HCT116 (cell line): Measurements from ENCODE around the gene OTOGL.

ENCODE experiments used
- EZH2 ChIP-seq: fragments of 200-600 bp; sonication (generic); IDR thresholded peaks from 2 replicates; pipeline ENCODE4 v1.6.1; 2017; ENCODE audit warnings: antibody characterized with exemption, mixed run types
- EZH2phosphoT487 ChIP-seq: fragments of 200-600 bp; IDR thresholded peaks from 2 replicates; pipeline ENCODE4 v1.6.1; 2018; ENCODE audit warnings: antibody characterized with exemption, borderline replicate concordance
- FOSL1 ChIP-seq: IDR thresholded peaks from 2 replicates; pipeline ENCODE4 v1.6.1; 2012; ENCODE audit warnings: low read depth
- POLR2A ChIP-seq: IDR thresholded peaks from 2 replicates; pipeline ENCODE4 v1.7.0; 2011; ENCODE audit warnings: borderline replicate concordance; ENCODE audit not compliant: insufficient read depth, insufficient read length; ENCODE audit errors: extremely low read depth
- POLR2AphosphoS5 ChIP-seq: IDR thresholded peaks from 2 replicates; pipeline ENCODE4 v1.6.1; 2011; ENCODE audit warnings: mild to moderate bottlenecking, low read depth, low read length, moderate library complexity
- REST ChIP-seq: IDR thresholded peaks from 2 replicates; pipeline ENCODE4 v1.6.1; 2012; ENCODE audit warnings: low read depth
- SRF ChIP-seq: IDR thresholded peaks from 2 replicates; pipeline ENCODE4 v1.6.1; 2012; ENCODE audit warnings: low read depth
- ZFX ChIP-seq: fragments of 450-650 bp; IDR thresholded peaks from 2 replicates; pipeline ENCODE4 v1.6.1; 2017
- ZNF274 ChIP-seq: fragments of 200-500 bp; sonication (Bioruptor generic); IDR thresholded peaks from 2 replicates; pipeline ENCODE4 v1.6.1; 2014; ENCODE audit warnings: mild to moderate bottlenecking, low read depth, low read length, inconsistent platforms
- TF ChIP-seq, protein P1 (sequence below): IDR thresholded peaks from 2 replicates; pipeline ENCODE4 v1.6.1; 2012
- TF ChIP-seq, protein P2 (sequence below), 3 experiments: fragments of 200-600 bp in 1 of 3; sonication (generic) in 1 of 3; IDR thresholded peaks in 2 of 3; conservative IDR thresholded peaks in 1 of 3; 2 replicates each; pipeline ENCODE4 v1.5.1; 2012 to 2017; ENCODE audit warnings: low read depth in 2 of 3, low read length in 2 of 3, antibody characterized with exemption in 1 of 3, borderline replicate concordance in 1 of 3, control low read depth in 1 of 3, mild to moderate bottlenecking in 1 of 3, mixed read lengths in 1 of 3, mixed run types in 1 of 3, moderate library complexity in 1 of 3; ENCODE audit not compliant: insufficient read depth in 1 of 3
- TF ChIP-seq, protein P3 (sequence below): IDR thresholded peaks from 2 replicates; pipeline ENCODE4 v1.6.1; 2011; ENCODE audit warnings: mild to moderate bottlenecking, low read length, moderate library complexity; ENCODE audit not compliant: insufficient replicate concordance; ENCODE audit errors: extremely low read depth

DNA sequence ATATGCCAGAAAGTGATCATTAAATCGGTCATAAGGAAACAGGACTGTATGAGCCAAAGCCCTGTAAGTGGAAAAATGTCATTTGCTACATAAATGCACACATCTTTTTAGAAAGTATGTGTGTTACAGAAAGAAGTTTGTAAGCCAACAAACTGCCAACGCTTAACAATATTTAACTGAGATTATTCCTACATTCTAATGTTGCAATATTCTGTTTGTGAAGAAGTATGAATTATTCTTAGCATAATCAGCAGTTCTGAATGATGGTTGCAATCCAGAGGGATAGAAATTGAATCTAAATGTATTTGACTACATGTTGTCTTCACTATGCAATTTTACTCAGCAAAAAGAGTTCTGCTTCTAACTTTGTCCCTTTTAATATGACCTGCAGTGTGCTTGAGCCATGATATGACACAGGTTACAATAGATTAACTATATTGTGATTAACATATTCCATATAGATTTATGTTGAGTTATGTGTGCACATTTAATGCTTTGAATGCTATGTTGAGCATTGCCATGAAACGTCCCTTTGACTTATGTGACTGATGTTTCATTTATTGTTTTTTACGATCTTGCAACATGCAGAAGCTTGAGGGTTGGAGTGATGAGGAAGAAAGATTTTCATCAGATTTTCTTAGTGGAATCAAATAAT, 277.9 kb downstream of the OTOGL start:
- TF ChIP-seq EZH2phosphoT487 (no peak), FOSL1 (no peak), ZNF274 (no peak), SRF (no peak), EZH2 (no peak), REST (no peak), ZFX (no peak), POLR2AphosphoS5 (no peak), POLR2A (no peak)
- TF ChIP-seq, protein P1, sequence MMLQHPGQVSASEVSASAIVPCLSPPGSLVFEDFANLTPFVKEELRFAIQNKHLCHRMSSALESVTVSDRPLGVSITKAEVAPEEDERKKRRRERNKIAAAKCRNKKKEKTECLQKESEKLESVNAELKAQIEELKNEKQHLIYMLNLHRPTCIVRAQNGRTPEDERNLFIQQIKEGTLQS = no peak
- TF ChIP-seq, protein P2, sequence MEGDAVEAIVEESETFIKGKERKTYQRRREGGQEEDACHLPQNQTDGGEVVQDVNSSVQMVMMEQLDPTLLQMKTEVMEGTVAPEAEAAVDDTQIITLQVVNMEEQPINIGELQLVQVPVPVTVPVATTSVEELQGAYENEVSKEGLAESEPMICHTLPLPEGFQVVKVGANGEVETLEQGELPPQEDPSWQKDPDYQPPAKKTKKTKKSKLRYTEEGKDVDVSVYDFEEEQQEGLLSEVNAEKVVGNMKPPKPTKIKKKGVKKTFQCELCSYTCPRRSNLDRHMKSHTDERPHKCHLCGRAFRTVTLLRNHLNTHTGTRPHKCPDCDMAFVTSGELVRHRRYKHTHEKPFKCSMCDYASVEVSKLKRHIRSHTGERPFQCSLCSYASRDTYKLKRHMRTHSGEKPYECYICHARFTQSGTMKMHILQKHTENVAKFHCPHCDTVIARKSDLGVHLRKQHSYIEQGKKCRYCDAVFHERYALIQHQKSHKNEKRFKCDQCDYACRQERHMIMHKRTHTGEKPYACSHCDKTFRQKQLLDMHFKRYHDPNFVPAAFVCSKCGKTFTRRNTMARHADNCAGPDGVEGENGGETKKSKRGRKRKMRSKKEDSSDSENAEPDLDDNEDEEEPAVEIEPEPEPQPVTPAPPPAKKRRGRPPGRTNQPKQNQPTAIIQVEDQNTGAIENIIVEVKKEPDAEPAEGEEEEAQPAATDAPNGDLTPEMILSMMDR (IDR thresholded peaks at IDR 0.05 in 2 of 3, conservative IDR thresholded peaks at IDR 0.05 in 1 of 3; ENCODE audit: borderline replicate concordance in 1 of 3, insufficient read depth in 1 of 3, low read depth in 2 of 3, low read length in 2 of 3) = no peak
- TF ChIP-seq, protein P3, sequence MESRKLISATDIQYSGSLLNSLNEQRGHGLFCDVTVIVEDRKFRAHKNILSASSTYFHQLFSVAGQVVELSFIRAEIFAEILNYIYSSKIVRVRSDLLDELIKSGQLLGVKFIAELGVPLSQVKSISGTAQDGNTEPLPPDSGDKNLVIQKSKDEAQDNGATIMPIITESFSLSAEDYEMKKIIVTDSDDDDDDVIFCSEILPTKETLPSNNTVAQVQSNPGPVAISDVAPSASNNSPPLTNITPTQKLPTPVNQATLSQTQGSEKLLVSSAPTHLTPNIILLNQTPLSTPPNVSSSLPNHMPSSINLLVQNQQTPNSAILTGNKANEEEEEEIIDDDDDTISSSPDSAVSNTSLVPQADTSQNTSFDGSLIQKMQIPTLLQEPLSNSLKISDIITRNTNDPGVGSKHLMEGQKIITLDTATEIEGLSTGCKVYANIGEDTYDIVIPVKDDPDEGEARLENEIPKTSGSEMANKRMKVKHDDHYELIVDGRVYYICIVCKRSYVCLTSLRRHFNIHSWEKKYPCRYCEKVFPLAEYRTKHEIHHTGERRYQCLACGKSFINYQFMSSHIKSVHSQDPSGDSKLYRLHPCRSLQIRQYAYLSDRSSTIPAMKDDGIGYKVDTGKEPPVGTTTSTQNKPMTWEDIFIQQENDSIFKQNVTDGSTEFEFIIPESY = no peak
